Endothelial cell of hepatic sinusoid (primary cell): ENCODE measurements around the gene RBBP8NL.

Experiments used
- in situ Hi-C: cut with HindIII; loops from 2 replicates; pipeline ENCODE4 v1.10.0; 2017; ENCODE audit warnings: low sequenced_read_pairs

RBBP8NL gene

GRCh38 chr20:62462976-62463592, 35.7 kb upstream of the RBBP8NL start:
- in situ Hi-C loops: no loop called here

GRCh38 chr20:62461834-62462233, 34.5 kb upstream of the RBBP8NL start:
- in situ Hi-C loops: no loop called here

- in situ Hi-C loops: no loop called here
These were observed 33.8 kb upstream of the RBBP8NL start for GRCh38 chr20:62461157-62461556.

GRCh38 chr20:62460678-62461077, 33.3 kb upstream of the RBBP8NL start:
- in situ Hi-C loops: no loop called here

- in situ Hi-C loops: no loop called here
These were observed 32.1 kb upstream of the RBBP8NL start for GRCh38 chr20:62459488-62459887.

GRCh38 chr20:62458275-62459251, 31.2 kb upstream of the RBBP8NL start:
- in situ Hi-C loops: no loop called here

- in situ Hi-C loops: no loop called here
These were observed 30.5 kb upstream of the RBBP8NL start for GRCh38 chr20:62457831-62458230.

GRCh38 chr20:62457098-62457497, 29.8 kb upstream of the RBBP8NL start:
- in situ Hi-C loops: no loop called here

- in situ Hi-C loops: no loop called here
These were observed 28.6 kb upstream of the RBBP8NL start for GRCh38 chr20:62455929-62456328.

- in situ Hi-C loops: no loop called here
These were observed 27.7 kb upstream of the RBBP8NL start for GRCh38 chr20:62454904-62455636.

GRCh38 chr20:62453186-62453808, 26.0 kb upstream of the RBBP8NL start:
- in situ Hi-C loops: no loop called here

GRCh38 chr20:62452475-62453095, 25.2 kb upstream of the RBBP8NL start:
- in situ Hi-C loops: no loop called here

- in situ Hi-C loops: no loop called here
These were observed 24.6 kb upstream of the RBBP8NL start for GRCh38 chr20:62451970-62452369.

GRCh38 chr20:62451156-62451767, 23.9 kb upstream of the RBBP8NL start:
- in situ Hi-C loops: no loop called here

- in situ Hi-C loops: no loop called here
These were observed 22.8 kb upstream of the RBBP8NL start for GRCh38 chr20:62449951-62450691.

GRCh38 chr20:62448788-62449187, 21.4 kb upstream of the RBBP8NL start:
- in situ Hi-C loops: no loop called here

GRCh38 chr20:62448038-62448437, 20.7 kb upstream of the RBBP8NL start:
- in situ Hi-C loops: no loop called here

- in situ Hi-C loops: no loop called here
These were observed 19.8 kb upstream of the RBBP8NL start for GRCh38 chr20:62446888-62447869.
